ENCODE measurements around the gene KDM1B. TPM values are rescaled to one million over a fixed set of nuclear protein-coding genes. Genes with fewer than 3 reads are reported as not detected.

The KDM1B gene
- total RNA-seq, 2 donors from 2014 or later, result 8.7 to 15.5 TPM

GRCh38 chr6:18259675-18260447 lies 104.6 kb downstream of the KDM1B start:
- Histone ChIP-seq H3K4me3 (no peak overlapping the region), H3K27ac (peak overlapping the region in 1 of 2 donors; percentile 54), H3K9me3 (no peaks in the 10 kb centered on the region), H3K4me1 (peaks cover 0 to 39% of the 10 kb centered on the region in 2 donors), H3K27me3 (no peaks in the 10 kb centered on the region), H3K36me3 (peaks cover 33% of the 10 kb centered on the region)
- DNase-seq (ENCODE audit: low spot score), result no peak
- TF ChIP-seq CTCF (IDR thresholded peaks at IDR 0.05), result no peak

GRCh38 chr6:18260448-18261106 lies 105.4 kb downstream of the KDM1B start:
- DNase-seq (ENCODE audit: low spot score), result no peak
- peak overlapping the region; percentile 46 to 54 for H3K27ac ChIP-seq
- no peaks in the 10 kb centered on the region for H3K9me3 ChIP-seq
- H3K4me3 ChIP-seq, result no peak overlapping the region
- no peaks in the 10 kb centered on the region for H3K27me3 ChIP-seq
- peaks cover 26% of the 10 kb centered on the region for H3K36me3 ChIP-seq
- no peak for TF ChIP-seq CTCF (IDR thresholded peaks at IDR 0.05)
- peaks cover 0 to 40% of the 10 kb centered on the region in 2 donors for H3K4me1 ChIP-seq

- TF ChIP-seq CTCF (IDR thresholded peaks at IDR 0.05), result no peak
- Histone ChIP-seq H3K27ac (no peak overlapping the region), H3K4me3 (no peak overlapping the region), H3K36me3 (peaks cover 12% of the 10 kb centered on the region), H3K9me3 (no peaks in the 10 kb centered on the region), H3K27me3 (no peaks in the 10 kb centered on the region), H3K4me1 (peaks cover 0 to 40% of the 10 kb centered on the region in 2 donors)
- DNase-seq (ENCODE audit: low spot score), result no peak
These were observed 106.7 kb downstream of the KDM1B start for GRCh38 chr6:18261877-18262276.

GRCh38 chr6:18262702-18263417 lies 107.6 kb downstream of the KDM1B start:
- no peak for DNase-seq (ENCODE audit: low spot score)
- Histone ChIP-seq H3K36me3 (peaks cover 3% of the 10 kb centered on the region), H3K4me3 (peak overlapping the region; percentile 80 to 87), H3K9me3 (no peaks in the 10 kb centered on the region), H3K27ac (peak overlapping the region; percentile 98 to 99), H3K27me3 (no peaks in the 10 kb centered on the region), H3K4me1 (peaks cover 0 to 40% of the 10 kb centered on the region in 2 donors)
- no peak for TF ChIP-seq CTCF (IDR thresholded peaks at IDR 0.05)

GRCh38 chr6:18263418-18264218 lies 108.4 kb downstream of the KDM1B start:
- Histone ChIP-seq H3K27ac (peak overlapping the region; percentile 98 to 99), H3K9me3 (no peaks in the 10 kb centered on the region), H3K4me3 (peak overlapping the region; percentile 80 to 87), H3K4me1 (peaks cover 0 to 40% of the 10 kb centered on the region in 2 donors), H3K36me3 (no peaks in the 10 kb centered on the region), H3K27me3 (no peaks in the 10 kb centered on the region)
- peak; percentile 63 for DNase-seq (ENCODE audit: low spot score)
- no peak for TF ChIP-seq CTCF (IDR thresholded peaks at IDR 0.05)
